G401 (cell line): ENCODE results near the gene SERPINA7. TPM values are rescaled to one million over a fixed set of nuclear protein-coding genes. Genes with fewer than 3 reads are reported as not detected.
"Not testable (repeated sequence)": the region's sequence is repeated elsewhere in the genome, so short reads cannot be mapped to it uniquely, and the experiment has no call there.

Experiments used
- DNase-seq: peaks from one replicate; pipeline ENCODE4 v3.0.0-alpha.2; 2015; ENCODE audit warnings: low spot score
- in situ Hi-C: cut with HindIII; loops from 2 replicates; pipeline ENCODE4 v1.10.0; 2016; ENCODE audit warnings: low sequenced_read_pairs, mixed read lengths
- total RNA-seq: library from RNA; depleted of rRNA; stranded (reverse); fragments of >200 nt; shearing (Covaris generic); gene quantifications from 2 replicates; pipeline ENCODE4 v1.2.3, GENCODE V29; 2014; rRNA removed

SERPINA7 gene, protein sequence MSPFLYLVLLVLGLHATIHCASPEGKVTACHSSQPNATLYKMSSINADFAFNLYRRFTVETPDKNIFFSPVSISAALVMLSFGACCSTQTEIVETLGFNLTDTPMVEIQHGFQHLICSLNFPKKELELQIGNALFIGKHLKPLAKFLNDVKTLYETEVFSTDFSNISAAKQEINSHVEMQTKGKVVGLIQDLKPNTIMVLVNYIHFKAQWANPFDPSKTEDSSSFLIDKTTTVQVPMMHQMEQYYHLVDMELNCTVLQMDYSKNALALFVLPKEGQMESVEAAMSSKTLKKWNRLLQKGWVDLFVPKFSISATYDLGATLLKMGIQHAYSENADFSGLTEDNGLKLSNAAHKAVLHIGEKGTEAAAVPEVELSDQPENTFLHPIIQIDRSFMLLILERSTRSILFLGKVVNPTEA
- total RNA-seq = not detected in 2 replicates

DNA sequence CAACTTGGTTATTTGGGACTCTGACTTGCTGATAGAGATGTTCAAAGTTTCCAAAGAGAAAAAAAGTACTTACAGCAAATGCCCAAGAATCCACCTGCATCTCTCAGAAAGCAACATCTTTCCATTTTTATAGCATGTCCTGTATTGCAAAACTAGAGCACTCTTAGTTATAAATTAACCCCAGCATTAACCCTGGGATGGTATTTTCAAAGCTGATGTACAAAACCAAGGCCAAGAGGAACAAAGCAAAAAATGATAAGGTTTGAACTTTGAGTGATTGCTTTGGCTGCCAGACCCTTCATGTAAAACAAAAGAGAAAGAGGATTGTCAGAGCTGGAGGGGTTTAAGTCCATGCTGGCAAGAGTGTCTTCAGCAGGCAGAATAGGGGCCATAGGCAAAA, at the start of gene SERPINA7:
Gene SERPINA7 (minus strand): TSS at position 103 of the 400 bp plus-strand sequence. CDS start 1,669 bp downstream, outside the sequence.
- in situ Hi-C loops = no loop called here

DNA sequence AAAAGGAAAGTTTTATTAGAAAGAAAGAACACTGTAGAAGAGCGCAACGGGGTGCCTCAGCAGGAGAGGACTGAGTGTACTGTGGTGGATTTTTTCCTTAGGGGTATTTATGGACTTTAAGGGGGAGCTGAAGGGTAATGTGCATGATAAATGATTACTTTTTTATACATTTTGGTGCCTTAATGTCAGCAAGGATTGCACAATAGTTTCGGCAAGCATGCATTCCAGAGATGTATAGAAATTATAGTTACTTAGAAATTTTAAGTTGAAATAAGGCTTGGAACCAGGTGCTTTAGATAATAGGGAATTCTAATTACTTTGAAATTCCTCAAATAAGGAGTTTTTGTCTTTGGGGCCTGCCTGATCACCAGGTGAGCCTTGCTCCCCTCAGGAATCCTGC, 30.5 kb upstream of the SERPINA7 start:
- no peak for DNase-seq
- in situ Hi-C loops = no loop called here

More for the DNA sequence above, at the start of gene SERPINA7:
- no peak for DNase-seq

DNA sequence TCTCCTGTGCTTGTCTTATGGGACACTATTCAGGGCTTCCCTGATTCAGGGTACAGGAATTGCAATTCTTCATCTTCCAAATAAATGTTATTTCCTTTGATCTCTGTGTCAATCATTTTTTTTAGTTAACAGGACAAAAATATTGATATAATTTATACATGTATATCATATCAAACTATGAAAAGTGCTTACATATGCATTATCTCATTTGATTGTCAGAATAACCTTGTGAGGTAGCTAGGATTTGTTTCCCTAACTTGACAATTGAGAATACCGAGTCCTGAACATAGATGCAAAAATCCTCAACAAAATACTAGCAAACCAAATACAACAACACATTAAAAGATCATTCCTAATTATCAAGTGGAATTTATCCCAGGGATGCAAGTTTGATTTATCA, 11.5 kb upstream of the SERPINA7 start:
- in situ Hi-C loops = no loop called here
- DNase-seq = no peak

DNA sequence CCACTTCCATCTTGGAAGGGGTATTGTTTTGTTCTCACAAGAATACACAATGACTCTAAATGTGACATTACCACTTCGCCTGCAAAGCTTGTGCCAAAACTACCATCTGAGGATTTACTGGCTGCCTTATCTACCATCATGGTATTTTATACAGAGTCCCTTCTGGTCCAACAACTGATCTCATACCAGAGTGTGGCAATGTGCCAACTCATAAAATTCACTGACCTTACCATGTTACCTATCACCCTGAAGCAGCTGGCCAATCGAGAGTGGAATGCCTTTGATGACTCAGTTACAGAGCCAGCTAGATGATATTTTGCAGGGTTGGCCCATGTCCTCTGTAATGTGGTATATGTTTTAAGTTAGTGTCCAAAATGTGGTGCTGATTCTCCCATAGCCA, 3.8 kb upstream of the SERPINA7 start:
- in situ Hi-C loops = no loop called here
- no peak for DNase-seq

DNA sequence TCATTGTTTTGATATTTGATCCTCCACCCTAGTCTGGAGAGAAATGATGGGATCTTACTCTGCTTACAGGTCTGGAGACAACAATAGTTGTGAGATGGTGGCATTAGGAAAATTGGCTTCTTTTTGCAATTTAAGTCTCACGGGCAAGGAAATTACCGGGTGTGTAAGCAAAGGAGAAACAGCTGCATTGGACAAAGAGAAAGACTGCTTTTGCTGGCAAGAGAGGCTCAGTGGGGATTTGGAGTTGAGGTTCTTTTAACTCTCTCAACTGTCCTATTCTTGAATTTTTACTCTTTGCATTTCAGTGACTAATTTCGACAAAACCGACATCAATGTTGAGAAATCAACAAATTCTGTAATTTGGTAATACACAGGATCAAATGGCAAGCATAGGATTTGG, 2.3 kb upstream of the SERPINA7 start:
- in situ Hi-C loops = no loop called here
- no peak for DNase-seq

DNA sequence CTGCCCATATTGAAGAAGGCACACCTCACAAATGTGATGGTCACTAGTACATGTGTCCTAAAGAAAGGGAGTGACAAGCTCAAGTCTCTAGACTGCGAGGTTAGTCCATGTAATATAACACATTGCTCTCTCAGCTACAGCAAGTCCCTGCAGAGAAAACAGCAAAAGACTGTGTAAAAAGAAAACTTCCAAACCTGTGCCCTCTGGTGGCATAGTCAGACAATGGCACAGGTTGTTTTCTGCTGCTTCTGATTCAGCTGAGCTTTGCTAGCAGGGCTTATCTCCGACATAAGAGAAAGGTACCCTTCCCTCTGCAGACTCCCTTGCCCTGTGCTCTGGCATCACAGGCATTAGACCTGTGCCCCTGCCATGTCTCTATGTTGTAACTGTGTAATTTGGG, 1.4 kb upstream of the SERPINA7 start:
- in situ Hi-C loops = no loop called here
- DNase-seq = no peak

DNA sequence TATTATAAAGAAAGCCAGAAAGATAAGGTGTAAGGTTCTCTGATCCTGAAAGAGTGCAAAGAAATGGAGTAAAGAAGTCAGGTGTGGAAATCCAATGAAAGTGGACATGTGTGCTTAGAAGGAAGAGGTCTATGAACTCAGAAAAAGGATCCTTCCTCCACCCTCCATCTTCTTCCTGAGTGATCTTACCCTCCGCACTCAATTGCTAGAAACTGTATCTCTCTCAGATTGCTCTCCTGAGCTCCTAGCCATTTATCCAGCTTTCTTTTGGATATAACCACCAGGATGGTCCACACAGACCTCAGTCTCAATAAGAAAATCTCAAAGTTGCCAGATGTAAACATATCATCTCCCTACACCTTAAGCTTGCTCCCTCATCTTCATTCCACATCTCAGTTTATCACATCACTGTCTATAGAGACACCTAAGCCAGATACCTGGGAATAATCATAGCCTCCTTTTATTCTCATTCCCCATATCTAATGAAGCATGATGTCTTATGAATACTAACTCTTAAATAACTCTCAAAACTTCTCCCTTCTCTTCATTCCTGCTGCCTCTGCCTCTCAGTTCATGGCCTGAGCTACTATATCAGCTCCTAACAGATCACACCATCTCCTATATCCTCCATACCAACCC, 573 bp downstream of the SERPINA7 start:
- in situ Hi-C loops = no loop called here
- no peak for DNase-seq

DNA sequence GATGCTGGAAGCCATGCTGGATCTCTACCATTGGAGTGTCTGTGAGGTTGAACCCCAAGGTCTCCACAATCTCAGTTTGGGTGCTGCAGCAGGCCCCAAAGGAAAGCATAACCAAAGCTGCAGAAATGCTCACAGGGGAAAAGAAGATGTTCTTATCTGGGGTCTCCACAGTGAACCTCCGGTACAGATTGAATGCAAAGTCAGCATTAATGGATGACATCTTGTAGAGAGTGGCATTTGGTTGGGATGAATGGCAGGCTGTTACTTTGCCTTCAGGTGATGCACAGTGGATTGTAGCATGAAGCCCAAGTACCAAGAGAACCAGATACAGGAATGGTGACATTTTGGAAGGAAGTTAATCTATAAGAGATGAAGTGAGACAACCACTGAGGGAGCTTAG, 1.8 kb downstream of the SERPINA7 start:
- in situ Hi-C loops = no loop called here
- no peak for DNase-seq

DNA sequence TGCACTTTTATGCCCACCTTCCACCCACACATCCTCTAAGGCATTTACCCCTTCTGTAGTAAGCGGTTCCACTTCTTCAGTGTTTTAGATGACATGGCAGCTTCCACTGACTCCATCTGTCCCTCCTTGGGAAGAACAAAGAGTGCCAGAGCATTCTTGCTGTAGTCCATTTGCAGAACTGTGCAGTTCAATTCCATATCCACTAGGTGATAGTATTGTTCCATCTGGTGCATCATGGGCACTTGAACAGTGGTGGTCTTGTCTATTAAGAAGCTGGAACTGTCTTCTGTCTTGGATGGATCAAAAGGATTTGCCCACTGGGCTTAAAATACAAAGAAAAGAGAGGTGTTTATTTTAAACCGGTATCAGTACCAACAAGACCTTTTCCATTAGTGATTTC, 3.5 kb downstream of the SERPINA7 start:
- in situ Hi-C loops = no loop called here

DNA sequence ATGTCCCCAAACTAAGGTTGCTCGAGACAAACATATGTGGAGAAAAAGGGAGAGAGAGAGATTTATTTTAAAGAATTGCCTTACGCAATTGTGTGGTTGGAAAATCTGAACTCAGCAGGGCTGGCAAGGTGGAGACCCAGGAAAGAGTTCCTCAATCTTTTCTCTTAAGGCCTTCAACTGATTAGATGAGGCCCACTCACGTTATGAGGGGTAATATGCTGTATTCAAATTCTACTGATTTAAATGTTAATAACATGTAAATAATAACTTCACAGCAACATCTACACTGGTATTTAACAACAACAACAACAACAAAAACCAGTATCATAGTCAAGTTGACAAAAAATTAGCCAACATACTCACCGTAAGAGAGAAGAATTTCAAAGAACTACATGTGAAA, 14.6 kb downstream of the SERPINA7 start:
- in situ Hi-C loops = no loop called here
- DNase-seq = no peak

More for the DNA sequence above, 3.5 kb downstream of the SERPINA7 start:
- no peak for DNase-seq

DNA sequence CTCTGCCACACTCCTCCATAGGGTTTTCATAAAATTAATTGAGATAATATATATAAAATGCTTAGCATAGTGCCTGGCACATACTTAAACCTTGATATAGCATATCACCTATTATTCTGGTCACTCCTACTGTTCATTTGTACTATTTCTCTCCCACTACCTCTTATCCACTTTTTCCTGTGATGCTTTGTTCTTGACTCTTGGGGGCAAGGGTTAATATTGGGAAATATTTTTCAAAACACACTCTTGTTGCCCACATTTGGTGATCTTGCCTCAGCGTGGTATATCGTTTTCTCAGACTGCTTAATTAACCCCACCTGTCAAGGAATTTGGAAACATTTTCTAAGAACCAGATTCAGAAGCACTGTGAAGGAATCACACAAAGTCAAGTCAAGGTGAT, 16.3 kb downstream of the SERPINA7 start:
- DNase-seq = no peak
- in situ Hi-C loops = no loop called here

DNA sequence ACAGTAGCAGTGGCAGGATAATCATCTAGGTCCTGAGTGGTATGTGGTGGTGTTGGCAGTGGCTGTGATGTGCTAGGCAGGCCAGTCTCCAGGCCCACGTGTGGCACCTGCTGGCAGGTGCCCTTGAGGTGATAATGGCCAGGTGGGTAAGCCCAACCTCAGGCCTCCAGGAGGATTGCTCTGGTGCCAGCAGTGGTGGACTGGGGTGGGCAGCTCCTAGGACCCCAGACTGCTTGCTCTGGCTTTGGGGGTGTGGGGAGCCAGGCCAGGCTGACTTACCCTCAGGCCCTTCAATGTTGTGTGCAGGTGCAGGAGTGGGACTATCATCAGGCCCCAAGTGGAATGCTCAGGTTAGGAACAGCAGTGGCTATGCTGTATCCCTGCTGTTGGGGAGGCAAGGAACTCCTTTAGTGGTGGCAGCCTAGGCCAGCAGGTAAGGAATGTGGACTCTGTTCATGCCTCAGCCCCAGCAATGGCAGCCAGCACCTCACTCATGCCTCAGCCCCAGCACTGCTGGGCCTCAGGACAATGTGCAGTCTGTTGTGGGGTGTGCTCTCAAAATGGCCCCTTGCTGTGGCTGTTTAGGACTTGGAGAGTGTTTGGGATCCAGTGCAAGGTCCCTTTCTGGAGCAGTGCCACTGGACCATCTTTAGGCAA, 24.3 kb downstream of the SERPINA7 start:
- no peak for DNase-seq
- in situ Hi-C loops = no loop called here

DNA sequence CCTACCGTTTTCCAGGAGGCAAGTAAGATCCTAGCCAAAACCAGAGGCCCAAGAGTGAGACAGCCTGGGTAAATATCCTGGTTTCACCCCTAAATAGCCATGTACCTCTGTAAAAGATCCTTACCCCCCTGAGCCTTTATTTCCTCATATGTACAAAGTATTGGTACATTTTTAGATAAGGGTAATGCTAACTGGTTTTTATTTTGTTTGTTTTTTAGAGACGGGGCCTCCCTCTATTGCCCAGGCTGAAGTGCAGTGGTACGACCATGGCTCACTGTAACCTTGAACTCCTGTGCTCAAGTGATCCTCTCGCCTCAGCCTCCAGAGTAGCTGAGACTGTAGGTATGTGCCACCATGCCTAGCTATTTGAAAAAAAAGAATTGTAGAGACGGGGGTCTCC, 29.4 kb downstream of the SERPINA7 start:
- in situ Hi-C loops = no loop called here
- no peak for DNase-seq

DNA sequence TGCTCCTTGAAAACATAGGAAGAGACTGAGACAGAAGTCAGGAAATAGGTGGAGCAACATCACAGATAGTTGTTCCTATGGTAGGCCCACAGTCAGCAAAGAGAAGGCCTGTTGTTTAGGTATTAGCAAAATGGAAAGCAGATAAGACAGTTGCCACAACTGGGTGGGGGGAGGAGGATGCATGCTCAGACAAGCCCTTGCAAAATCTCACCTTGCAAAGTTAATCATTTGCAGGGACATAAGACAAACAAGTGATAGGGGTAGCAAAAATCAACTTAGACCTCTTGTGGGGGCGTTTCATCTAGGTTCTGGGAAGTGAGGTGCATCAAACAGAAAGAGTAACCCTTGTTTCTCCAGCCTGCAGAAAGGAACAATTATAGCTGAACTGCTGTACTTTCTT, 30.7 kb downstream of the SERPINA7 start:
- in situ Hi-C loops = no loop called here
- no peak for DNase-seq

DNA sequence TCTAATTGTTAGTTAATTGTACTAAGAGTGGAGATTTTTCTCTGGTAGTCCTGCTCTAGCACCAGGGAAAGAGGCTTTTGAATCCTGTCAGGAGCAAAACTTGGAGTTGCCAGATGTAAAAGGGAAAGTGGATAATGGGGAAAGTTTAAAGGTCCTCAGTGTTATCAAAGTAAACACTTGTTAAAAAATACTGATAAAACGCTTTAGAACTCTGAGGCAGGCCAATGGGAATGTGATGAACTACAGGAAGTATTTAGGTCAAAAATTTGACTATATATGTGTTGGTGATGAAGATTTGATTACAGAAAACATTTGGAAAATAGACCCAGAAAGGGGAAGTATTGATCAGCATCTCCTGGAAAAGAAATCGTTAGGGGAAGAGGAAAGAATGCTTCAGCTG, 32.8 kb downstream of the SERPINA7 start:
- DNase-seq = no peak
- in situ Hi-C loops = no loop called here

DNA sequence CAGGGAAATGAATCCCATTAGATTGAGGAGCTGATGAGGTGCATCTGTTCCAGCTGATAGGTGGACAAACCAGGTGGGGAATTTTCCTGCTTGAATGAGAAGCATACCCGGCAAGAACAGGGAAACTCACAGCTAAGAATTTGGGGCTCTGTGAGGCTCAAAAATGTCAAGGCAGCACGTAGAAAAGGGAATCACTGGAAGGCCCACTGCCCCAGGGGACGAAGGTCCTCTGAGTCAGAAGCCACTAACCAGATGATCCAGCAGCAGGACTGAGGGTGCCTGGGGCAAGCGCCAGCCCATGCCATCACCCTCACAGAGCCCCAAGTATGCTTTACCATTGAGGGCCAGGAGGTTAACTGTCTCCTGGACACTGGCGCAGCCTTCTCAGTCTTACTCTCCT, 37.9 kb downstream of the SERPINA7 start:
- DNase-seq, in situ Hi-C loops: not testable (repeated sequence)

DNA sequence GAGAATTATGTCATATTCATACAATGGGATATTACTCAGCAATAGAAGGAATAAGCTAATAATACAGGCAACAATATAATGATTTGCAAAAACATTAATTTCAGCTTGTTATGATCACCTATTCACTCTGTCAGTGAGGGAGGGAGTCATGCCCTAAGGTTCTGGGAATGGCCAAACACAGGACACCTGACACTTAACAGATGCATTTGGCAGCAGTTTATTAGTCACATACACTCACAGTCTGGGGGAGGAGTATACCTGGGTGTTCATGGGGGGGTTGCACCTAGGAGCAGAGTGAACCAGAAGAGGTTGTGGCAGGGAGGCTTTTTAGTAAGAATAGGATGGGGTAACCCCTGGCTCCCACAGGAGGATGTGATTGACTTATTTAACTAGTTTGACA, 38.3 kb downstream of the SERPINA7 start:
- DNase-seq = no peak
- in situ Hi-C loops = no loop called here

DNA sequence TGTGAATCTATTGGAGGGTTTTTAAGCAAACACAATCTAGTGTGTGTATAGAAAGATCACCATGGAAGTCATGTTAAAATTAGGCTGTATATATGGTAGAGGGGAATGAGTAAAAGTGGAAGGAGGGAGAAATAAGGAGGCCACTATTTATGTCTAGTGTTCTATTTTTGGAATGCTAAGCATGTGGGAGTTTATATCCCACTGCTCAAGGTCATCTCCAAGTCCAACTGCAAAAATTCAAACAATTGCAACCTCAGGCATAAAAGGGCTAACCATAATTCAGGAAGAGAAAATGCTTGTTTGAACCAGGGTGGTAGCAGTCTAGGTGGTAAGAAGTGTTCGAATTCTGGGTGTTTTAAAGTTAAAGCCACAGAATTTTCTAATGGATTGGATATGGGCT, 39.2 kb downstream of the SERPINA7 start:
- no peak for DNase-seq
- in situ Hi-C loops = no loop called here

DNA sequence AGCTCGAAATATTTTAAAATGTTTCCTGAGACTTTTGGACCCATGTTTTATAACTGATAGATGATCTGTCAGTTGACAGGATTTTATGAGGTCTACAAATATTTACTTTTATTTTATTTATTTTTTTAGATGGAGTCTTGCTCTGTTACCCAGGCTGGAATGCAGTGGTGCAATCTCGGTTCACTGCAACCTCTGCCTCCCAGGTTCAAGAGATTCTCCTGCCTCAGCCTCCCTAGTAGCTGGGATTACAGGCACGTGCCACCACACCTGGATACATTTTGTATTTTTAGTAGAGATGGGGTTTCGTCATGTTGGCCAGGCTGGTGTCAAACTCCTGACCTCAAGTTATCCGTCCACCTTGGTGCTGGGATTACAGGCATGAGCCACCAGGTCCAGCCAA, 50.0 kb downstream of the SERPINA7 start:
- in situ Hi-C loops, DNase-seq: not testable (repeated sequence)
